Stimulated activated effector memory CD8-positive, alpha-beta T cell treated with anti-CD3 and anti-CD28 coated beads, Interleukin-12 subunit alpha, Interleukin-12 subunit beta, amount 100 ng/mL, for 72 hours (primary cell): ENCODE results near the gene VPS26C.
"Not testable (repeated sequence)": the region's sequence is repeated elsewhere in the genome, so short reads cannot be mapped to it uniquely, and the experiment has no call there.

Source experiments
- ATAC-seq: fragments of 150-1000 bp; cut with Tn5 transposase; 2 replicates; pipeline ENCODE4 v1.10.0; 2021
- DNase-seq, 2 donors: peaks; one replicate each; pipeline ENCODE4 v3.0.0; 2021 to 2022; ENCODE audit warnings: low spot score in 2 of 2
- H3K27ac Mint-ChIP-seq: one replicate; pipeline ENCODE4 v1.8.0; 2022; ENCODE audit warnings: mild to moderate bottlenecking, mixed read lengths
- H3K36me3 Mint-ChIP-seq: one replicate; pipeline ENCODE4 v1.8.0; 2022; ENCODE audit warnings: mild to moderate bottlenecking, mixed read lengths
- H3K4me1 Mint-ChIP-seq: one replicate; pipeline ENCODE4 v1.8.0; 2022; ENCODE audit warnings: mixed read lengths
- H3K4me3 Mint-ChIP-seq: one replicate; pipeline ENCODE4 v1.8.0; 2022; ENCODE audit warnings: mild to moderate bottlenecking, mixed read lengths
- H3K9me3 Mint-ChIP-seq: one replicate; pipeline ENCODE4 v1.8.0; 2022; ENCODE audit warnings: mixed read lengths

The VPS26C gene

GRCh38 chr21:37227071-37228002 lies 39.8 kb downstream of the VPS26C start:
- Mint-ChIP-seq H3K9me3 (no peaks in the 10 kb centered on the region), H3K4me3 (no peak overlapping the region), H3K4me1 (peaks cover 48% of the 10 kb centered on the region), H3K36me3 (peaks cover 87% of the 10 kb centered on the region), H3K27ac (peak overlapping the region; percentile 50)
- DNase-seq (no peak), ATAC-seq (no peak)

DNA sequence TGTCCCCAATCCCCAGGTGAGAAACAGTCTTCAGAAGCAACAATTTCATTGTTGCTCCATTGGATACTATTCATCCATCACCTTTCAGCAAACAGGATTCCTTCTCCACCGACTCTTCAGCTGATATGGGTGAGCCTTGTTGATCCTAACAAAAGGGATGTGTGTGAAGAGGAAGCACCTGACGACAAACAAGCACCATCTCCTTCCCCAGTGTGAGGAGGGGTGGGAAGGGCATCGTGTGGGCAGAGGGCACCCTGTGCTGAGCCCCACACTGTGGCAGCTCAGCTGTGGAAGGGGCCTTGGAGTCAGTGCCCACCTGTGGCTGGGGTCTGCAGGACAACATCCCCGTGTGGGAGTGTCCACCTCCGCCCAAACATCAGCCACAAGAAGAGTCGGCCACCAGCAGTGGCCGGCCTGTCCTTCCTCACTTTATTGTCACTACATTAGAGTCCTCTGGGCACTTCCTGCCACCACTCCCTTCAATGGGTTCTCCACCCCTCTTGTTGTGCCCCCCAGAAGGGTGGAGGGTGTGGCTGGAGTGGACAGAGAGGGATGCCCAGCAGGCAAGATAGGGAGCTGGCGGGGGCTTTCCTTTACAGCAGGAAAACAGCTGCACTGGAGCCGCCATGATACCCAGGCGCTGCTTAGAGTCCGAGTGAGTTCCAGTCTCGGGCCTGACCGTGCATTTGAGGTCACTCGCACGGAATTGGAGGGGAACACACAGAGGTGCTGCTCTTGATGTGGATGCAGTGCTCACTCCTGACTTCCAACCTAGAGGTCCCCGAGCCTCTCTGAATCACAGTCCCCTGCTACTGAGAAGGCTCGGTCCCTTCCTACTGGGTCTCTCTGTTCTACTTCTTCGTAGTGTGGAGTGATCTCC lies 40.9 kb downstream of the VPS26C start:
- DNase-seq (peak in 1 of 2 donors; percentile 48), ATAC-seq (no peak)
- Mint-ChIP-seq H3K4me1 (peaks cover 46% of the 10 kb centered on the region), H3K9me3 (no peaks in the 10 kb centered on the region), H3K4me3 (peak overlapping the region; percentile 57), H3K36me3 (peaks cover 80% of the 10 kb centered on the region), H3K27ac (peak overlapping the region; percentile 50)

DNA sequence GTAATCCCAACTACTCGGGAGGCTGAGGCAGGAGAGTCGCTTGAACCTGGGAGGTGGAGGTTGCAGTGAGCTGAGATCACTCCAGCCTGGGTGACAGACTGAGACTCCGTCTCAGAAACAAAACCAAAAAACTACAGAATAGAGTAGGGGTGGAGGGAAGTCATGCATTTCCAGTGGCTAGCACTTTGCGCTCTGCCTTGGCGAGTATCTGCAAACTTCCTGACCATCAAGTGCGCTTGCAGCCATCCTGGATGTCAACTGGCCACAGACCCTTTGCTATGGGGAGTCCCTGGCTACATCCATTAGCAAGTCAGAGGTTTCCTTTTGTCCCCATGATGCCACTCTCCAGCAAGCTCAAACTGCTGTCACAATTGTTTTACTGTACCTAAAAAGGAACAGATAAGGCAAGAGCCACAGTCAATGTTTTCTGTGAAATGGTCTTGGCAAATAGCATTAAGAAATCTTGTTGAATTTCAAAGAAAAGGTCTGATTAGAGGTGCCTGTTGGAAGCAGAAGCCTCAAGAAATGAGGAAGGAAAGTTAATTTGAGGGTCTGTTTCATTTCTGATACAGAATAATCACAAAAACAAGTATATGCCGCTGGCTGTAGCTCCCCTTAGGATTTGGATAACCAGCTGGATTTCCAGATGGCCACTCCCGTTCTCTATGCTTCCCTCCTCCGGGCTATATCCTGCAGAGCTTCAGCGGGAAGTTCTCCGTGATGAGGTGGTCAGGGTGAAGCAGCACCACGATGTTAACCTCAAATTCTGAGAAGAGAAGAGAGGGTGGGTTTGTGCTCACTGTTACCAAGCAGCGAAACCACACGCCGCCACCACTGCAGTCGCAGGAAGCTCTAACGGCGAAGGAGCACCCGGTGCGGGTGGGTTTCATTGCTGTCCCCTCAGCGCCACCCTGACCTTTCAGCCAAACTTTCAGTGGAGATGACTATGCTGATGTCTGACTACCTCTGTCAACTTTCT lies 42.0 kb downstream of the VPS26C start:
- peaks cover 52% of the 10 kb centered on the region for H3K4me1 Mint-ChIP-seq
- H3K27ac Mint-ChIP-seq, result peak overlapping the region; percentile 50
- H3K9me3 Mint-ChIP-seq, result no peaks in the 10 kb centered on the region
- peak; percentile 75 for ATAC-seq
- DNase-seq, result peak; percentile 38 to 80
- peaks cover 80% of the 10 kb centered on the region for H3K36me3 Mint-ChIP-seq
- H3K4me3 Mint-ChIP-seq, result peak overlapping the region; percentile 57

DNA sequence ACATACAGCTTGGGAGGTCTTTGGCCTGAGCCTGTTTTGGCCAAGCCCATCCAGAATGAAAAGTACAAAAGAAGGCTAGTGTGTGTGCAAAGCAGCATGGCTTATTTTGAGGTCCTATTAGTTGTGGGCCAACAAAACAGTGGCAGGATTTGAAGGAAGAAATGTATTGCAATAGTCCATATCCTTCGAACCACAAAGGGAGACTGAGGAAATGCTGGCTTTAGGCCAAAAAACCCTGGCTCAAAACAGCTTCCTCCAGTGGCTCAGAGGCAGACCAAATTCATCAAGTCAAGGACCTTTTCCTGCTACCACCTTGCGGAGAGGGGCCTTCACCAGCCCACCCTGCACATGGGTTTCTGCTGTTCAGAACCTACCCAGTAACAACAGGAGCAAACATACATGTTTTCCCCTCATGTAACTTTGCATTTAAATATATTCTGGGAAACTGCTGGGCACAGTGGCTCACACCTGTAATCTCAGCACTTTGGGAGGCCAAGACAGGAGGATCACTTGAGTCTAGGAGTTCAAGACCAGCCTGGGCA lies 43.3 kb downstream of the VPS26C start:
- ATAC-seq (no peak), DNase-seq (no peak)
- Mint-ChIP-seq H3K36me3 (peaks cover 67% of the 10 kb centered on the region), H3K27ac (no peak overlapping the region), H3K4me1 (peaks cover 55% of the 10 kb centered on the region), H3K9me3 (no peaks in the 10 kb centered on the region), H3K4me3 (no peak overlapping the region)

DNA sequence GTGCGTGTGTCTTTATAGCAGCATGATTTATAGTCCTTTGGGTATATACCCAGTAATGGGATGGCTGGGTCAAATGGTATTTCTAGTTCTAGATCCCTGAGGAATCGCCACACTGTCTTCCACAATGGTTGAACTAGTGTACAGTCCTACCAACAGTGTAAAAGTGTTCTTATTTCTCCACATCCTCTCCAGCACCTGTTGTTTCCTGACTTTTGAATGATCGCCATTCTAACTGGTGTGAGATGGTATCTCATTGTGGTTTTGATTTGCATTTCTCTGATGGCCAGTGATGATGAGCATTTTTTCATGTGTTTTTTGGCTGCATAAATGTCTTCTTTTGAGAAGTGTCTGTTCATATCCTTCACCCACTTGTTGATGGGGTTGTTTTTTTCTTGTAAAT lies 44.9 kb downstream of the VPS26C start:
- not testable (repeated sequence) for ATAC-seq, H3K27ac Mint-ChIP-seq, H3K9me3 Mint-ChIP-seq, DNase-seq
- H3K4me3 Mint-ChIP-seq, result peak overlapping the region; percentile 88
- H3K36me3 Mint-ChIP-seq, result peaks cover 53% of the 10 kb centered on the region
- peaks cover 50% of the 10 kb centered on the region for H3K4me1 Mint-ChIP-seq

DNA sequence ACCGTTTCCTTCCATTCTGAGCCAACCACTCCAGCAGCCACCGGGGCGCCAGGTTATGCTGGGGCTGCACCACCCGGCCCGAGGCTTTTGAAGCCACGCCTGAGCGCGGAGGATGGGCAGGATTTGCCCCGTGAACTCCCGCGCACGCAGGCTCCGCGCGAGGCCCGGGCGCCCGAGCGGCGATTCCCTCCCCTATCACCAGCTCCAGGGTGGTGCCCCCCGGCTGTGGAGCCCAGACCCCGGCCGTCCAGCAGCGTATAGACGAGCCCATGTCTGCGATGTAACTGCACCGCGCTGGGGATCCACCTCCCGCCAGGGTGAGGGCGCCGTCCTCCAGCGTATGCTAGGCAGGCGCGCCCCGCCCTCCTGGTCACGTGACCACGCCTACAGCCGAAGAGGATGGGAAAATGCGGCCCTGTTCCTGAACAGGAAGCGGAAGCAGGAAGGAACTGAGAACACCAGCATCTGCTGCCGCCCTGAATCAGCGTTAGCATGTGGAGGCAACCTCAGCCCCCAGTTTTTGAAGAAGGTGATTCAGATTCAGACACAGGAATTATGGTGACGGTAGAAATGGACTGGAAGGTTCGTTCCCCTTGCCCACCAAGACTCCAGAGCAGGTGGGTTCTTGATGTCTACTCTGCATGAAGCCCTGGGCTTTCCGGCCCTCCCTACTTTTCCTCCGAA lies 46.0 kb downstream of the VPS26C start:
- peak; percentile 87 for ATAC-seq
- Mint-ChIP-seq H3K9me3 (no peaks in the 10 kb centered on the region), H3K36me3 (peaks cover 44% of the 10 kb centered on the region), H3K4me3 (peak overlapping the region; percentile 88), H3K27ac (peak overlapping the region; percentile 86), H3K4me1 (peaks cover 44% of the 10 kb centered on the region)
- DNase-seq, result peak; percentile 88 to 97

- peaks cover 37% of the 10 kb centered on the region for H3K4me1 Mint-ChIP-seq
- H3K4me3 Mint-ChIP-seq, result peak overlapping the region; percentile 88
- H3K9me3 Mint-ChIP-seq, result no peaks in the 10 kb centered on the region
- ATAC-seq (peak; percentile 43), DNase-seq (no peak)
- peak overlapping the region; percentile 86 for H3K27ac Mint-ChIP-seq
- peaks cover 37% of the 10 kb centered on the region for H3K36me3 Mint-ChIP-seq
Observed at GRCh38 chr21:37220433-37220980, 46.6 kb downstream of the VPS26C start.

GRCh38 chr21:37219761-37220432 lies 47.2 kb downstream of the VPS26C start:
- Mint-ChIP-seq H3K4me1 (peaks cover 31% of the 10 kb centered on the region), H3K4me3 (peak overlapping the region; percentile 88), H3K36me3 (peaks cover 34% of the 10 kb centered on the region), H3K27ac (peak overlapping the region; percentile 86), H3K9me3 (no peaks in the 10 kb centered on the region)
- DNase-seq (no peak), ATAC-seq (no peak)

DNA sequence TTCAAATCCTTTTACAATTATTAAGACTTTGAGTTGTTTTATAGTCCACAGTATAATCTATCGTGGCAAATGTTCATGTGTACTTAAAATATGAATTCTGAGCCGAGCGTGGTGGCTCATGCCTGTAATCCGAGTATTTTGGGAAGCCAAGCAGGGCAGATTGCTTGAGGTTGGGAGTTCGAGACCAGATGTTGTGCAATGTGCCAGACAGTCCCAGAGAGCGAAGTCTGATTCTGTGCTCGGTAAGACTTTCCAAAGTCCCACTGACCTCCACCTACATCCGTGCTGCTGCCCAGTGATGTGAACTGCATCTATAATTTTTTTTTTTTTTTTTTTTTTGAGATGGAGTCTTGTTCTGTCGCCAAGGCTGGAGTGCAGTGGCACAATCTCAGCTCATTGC lies 52.2 kb downstream of the VPS26C start:
- Mint-ChIP-seq H3K36me3 (no peaks in the 10 kb centered on the region), H3K9me3 (no peaks in the 10 kb centered on the region), H3K4me3 (no peak overlapping the region), H3K27ac (no peak overlapping the region), H3K4me1 (peaks cover 2% of the 10 kb centered on the region)
- no peak for ATAC-seq
- DNase-seq, result no peak

DNA sequence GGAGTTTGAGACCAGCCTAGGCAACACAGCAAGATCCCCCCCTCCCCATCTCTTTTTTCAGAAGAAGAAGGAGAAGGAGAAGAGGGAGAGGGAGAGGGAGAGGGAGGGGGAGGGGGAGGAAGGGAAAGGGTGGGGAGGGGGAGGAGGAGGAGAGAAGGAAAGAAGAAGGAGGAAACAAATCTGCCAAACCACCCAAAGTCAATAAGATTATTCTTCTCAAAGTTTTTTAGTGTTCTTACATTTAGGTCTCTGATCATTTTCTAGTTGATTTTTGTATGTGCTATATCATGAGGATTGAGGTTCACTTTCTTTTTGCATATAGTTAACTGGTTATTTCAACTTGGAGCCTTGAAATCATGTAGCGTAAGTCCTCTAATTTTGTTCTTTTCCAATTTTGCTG lies 56.3 kb downstream of the VPS26C start:
- Mint-ChIP-seq H3K36me3 (no peaks in the 10 kb centered on the region), H3K9me3 (no peaks in the 10 kb centered on the region), H3K27ac (no peak overlapping the region), H3K4me3 (no peak overlapping the region), H3K4me1 (peaks cover 10% of the 10 kb centered on the region)
- no peak for DNase-seq
- no peak for ATAC-seq

DNA sequence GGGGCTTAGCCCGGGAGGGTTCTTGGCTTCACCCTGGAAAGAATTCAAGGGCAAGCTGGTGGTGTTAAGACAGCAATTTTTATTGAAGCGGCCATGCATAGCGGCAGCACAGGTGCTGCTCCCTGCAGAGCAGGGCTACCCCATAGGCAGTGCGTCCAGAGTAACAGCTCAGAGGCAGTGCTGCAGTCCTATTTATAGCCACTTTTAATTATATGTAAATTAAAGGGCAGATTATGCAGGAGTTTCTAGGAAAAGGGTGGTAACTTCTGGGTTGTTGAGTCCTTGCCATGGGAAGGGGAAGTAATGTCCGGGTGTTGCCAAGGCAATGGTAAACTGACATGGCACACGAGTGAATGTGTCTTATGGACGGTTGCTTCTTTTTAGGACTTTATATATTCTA lies 57.0 kb downstream of the VPS26C start:
- H3K9me3 Mint-ChIP-seq, result no peaks in the 10 kb centered on the region
- H3K4me1 Mint-ChIP-seq, result peaks cover 10% of the 10 kb centered on the region
- peak overlapping the region; percentile 74 for H3K27ac Mint-ChIP-seq
- ATAC-seq, result no peak
- DNase-seq, result no peak
- no peaks in the 10 kb centered on the region for H3K36me3 Mint-ChIP-seq
- H3K4me3 Mint-ChIP-seq, result no peak overlapping the region

GRCh38 chr21:37208741-37209225 lies 58.4 kb downstream of the VPS26C start:
- ATAC-seq, result peak; percentile 39
- H3K36me3 Mint-ChIP-seq, result peaks cover 4% of the 10 kb centered on the region
- peak overlapping the region; percentile 31 for H3K4me3 Mint-ChIP-seq

GRCh38 chr21:37208056-37208721 lies 58.9 kb downstream of the VPS26C start:
- peak; percentile 84 for ATAC-seq
- H3K4me3 Mint-ChIP-seq, result peak overlapping the region; percentile 31
- H3K36me3 Mint-ChIP-seq, result peaks cover 9% of the 10 kb centered on the region
- H3K9me3 Mint-ChIP-seq, result no peaks in the 10 kb centered on the region
- peaks cover 10% of the 10 kb centered on the region for H3K4me1 Mint-ChIP-seq
- no peak for DNase-seq
- peak overlapping the region; percentile 63 for H3K27ac Mint-ChIP-seq

More at GRCh38 chr21:37208741-37209225, 58.4 kb downstream of the VPS26C start:
- Mint-ChIP-seq H3K9me3 (no peaks in the 10 kb centered on the region), H3K27ac (peak overlapping the region; percentile 74), H3K4me1 (peaks cover 10% of the 10 kb centered on the region)
- DNase-seq, result no peak
